T-helper 17 cell (primary cell): ENCODE data around the gene STAC3. TPM values are rescaled to one million over a fixed set of nuclear protein-coding genes. Genes with fewer than 3 reads are reported as not detected.

Source experiments
- ATAC-seq: fragments of 150-1000 bp; cut with Tn5 transposase; 2 replicates; pipeline ENCODE4 v1.10.0; 2021; ENCODE audit warnings: mild to moderate bottlenecking, moderate library complexity
- DNase-seq, 3 donors: peaks; one replicate each; pipeline versions ENCODE4 v3.0.0 to v3.0.0-alpha.2; 2020 to 2021
- H3K9me3 ChIP-seq: one replicate; pipeline ENCODE4 v1.7.0; 2013; ENCODE audit warnings: low read length, mild to moderate bottlenecking; ENCODE audit not compliant: control insufficient read depth, poor library complexity, severe bottlenecking
- H3K27ac Mint-ChIP-seq: one replicate; pipeline ENCODE4 v1.8.0; 2022; ENCODE audit warnings: mild to moderate bottlenecking, moderate library complexity, mixed read lengths
- H3K27me3 Mint-ChIP-seq: one replicate; pipeline ENCODE4 v1.8.0; 2022; ENCODE audit warnings: mixed read lengths
- H3K36me3 Mint-ChIP-seq: one replicate; pipeline ENCODE4 v1.8.0; 2022; ENCODE audit warnings: low read depth, mixed read lengths
- H3K4me1 Mint-ChIP-seq: one replicate; pipeline ENCODE4 v1.8.0; 2022; ENCODE audit warnings: mild to moderate bottlenecking, mixed read lengths
- H3K4me3 Mint-ChIP-seq: one replicate; pipeline ENCODE4 v1.8.0; 2022; ENCODE audit warnings: mild to moderate bottlenecking, moderate library complexity, mixed read lengths
- total RNA-seq, 4 donors: library from RNA in 2 of 4; stranded (reverse) in 2 of 4; gene quantifications; one replicate each; pipeline ENCODE4 v1.2.3 and lab custom pipeline; 2022 to 2026

STAC3 gene
- total RNA-seq, 2 donors from 2014 or later = 1.6 to 1.9 TPM

GRCh38 chr12:57236925-57237595 lies 13.9 kb downstream of the STAC3 start:
- DNase-seq (no peak), ATAC-seq (no peak)
- Mint-ChIP-seq H3K4me1 (peaks cover 54% of the 10 kb centered on the region), H3K27ac (no peak overlapping the region), H3K27me3 (peaks cover 63% of the 10 kb centered on the region), H3K36me3 (peaks cover 11% of the 10 kb centered on the region), H3K4me3 (peak overlapping the region; percentile 98)
- no peaks in the 10 kb centered on the region for H3K9me3 ChIP-seq

- peaks cover 47% of the 10 kb centered on the region for H3K4me1 Mint-ChIP-seq
- peaks cover 56% of the 10 kb centered on the region for H3K27me3 Mint-ChIP-seq
- H3K9me3 ChIP-seq = no peaks in the 10 kb centered on the region
- no peak overlapping the region for H3K27ac Mint-ChIP-seq
- H3K36me3 Mint-ChIP-seq = peaks cover 11% of the 10 kb centered on the region
- no peak for DNase-seq
- peak overlapping the region; percentile 36 for H3K4me3 Mint-ChIP-seq
- no peak for ATAC-seq
Measured at GRCh38 chr12:57236201-57236924, 14.6 kb downstream of the STAC3 start.

GRCh38 chr12:57235728-57236131 lies 15.3 kb downstream of the STAC3 start:
- no peak for DNase-seq
- Mint-ChIP-seq H3K27me3 (peaks cover 49% of the 10 kb centered on the region), H3K4me3 (no peak overlapping the region), H3K4me1 (peaks cover 45% of the 10 kb centered on the region), H3K36me3 (peaks cover 11% of the 10 kb centered on the region), H3K27ac (no peak overlapping the region)
- H3K9me3 ChIP-seq = no peaks in the 10 kb centered on the region
- ATAC-seq = no peak

GRCh38 chr12:57235017-57235727 lies 15.8 kb downstream of the STAC3 start:
- peaks cover 11% of the 10 kb centered on the region for H3K36me3 Mint-ChIP-seq
- H3K4me3 Mint-ChIP-seq = no peak overlapping the region
- H3K9me3 ChIP-seq = no peaks in the 10 kb centered on the region
- H3K27ac Mint-ChIP-seq = no peak overlapping the region
- peaks cover 45% of the 10 kb centered on the region for H3K4me1 Mint-ChIP-seq
- H3K27me3 Mint-ChIP-seq = peaks cover 44% of the 10 kb centered on the region
- no peak for DNase-seq
- no peak for ATAC-seq

GRCh38 chr12:57234571-57235016 lies 16.4 kb downstream of the STAC3 start:
- H3K27me3 Mint-ChIP-seq = peaks cover 38% of the 10 kb centered on the region
- no peak for ATAC-seq
- no peak overlapping the region for H3K4me3 Mint-ChIP-seq
- no peak for DNase-seq
- H3K9me3 ChIP-seq = no peaks in the 10 kb centered on the region
- peak overlapping the region; percentile 16 for H3K27ac Mint-ChIP-seq
- peaks cover 11% of the 10 kb centered on the region for H3K36me3 Mint-ChIP-seq
- peaks cover 46% of the 10 kb centered on the region for H3K4me1 Mint-ChIP-seq

GRCh38 chr12:57234233-57234570 lies 16.8 kb downstream of the STAC3 start:
- H3K27me3 Mint-ChIP-seq = peaks cover 34% of the 10 kb centered on the region

GRCh38 chr12:57233357-57234232 lies 17.4 kb downstream of the STAC3 start:
- H3K4me1 Mint-ChIP-seq = peaks cover 45% of the 10 kb centered on the region
- H3K4me3 Mint-ChIP-seq = no peak overlapping the region
- ATAC-seq (no peak), DNase-seq (peak in 1 of 3 donors; percentile 8)
- H3K27me3 Mint-ChIP-seq = peaks cover 28% of the 10 kb centered on the region
- H3K9me3 ChIP-seq = no peaks in the 10 kb centered on the region
- peak overlapping the region; percentile 16 for H3K27ac Mint-ChIP-seq
- H3K36me3 Mint-ChIP-seq = peaks cover 11% of the 10 kb centered on the region

More at GRCh38 chr12:57234233-57234570, 16.8 kb downstream of the STAC3 start:
- H3K4me1 Mint-ChIP-seq = peaks cover 46% of the 10 kb centered on the region
- DNase-seq (peak in 1 of 3 donors; percentile 6), ATAC-seq (no peak)
- H3K36me3 Mint-ChIP-seq = peaks cover 11% of the 10 kb centered on the region
- no peaks in the 10 kb centered on the region for H3K9me3 ChIP-seq
- no peak overlapping the region for H3K4me3 Mint-ChIP-seq
- H3K27ac Mint-ChIP-seq = peak overlapping the region; percentile 16

- DNase-seq (no peak), ATAC-seq (no peak)
- Mint-ChIP-seq H3K27me3 (peaks cover 17% of the 10 kb centered on the region), H3K27ac (no peak overlapping the region), H3K4me3 (no peak overlapping the region), H3K4me1 (peaks cover 39% of the 10 kb centered on the region), H3K36me3 (peaks cover 11% of the 10 kb centered on the region)
- H3K9me3 ChIP-seq = no peaks in the 10 kb centered on the region
Measured at GRCh38 chr12:57232156-57232756, 18.7 kb downstream of the STAC3 start.

GRCh38 chr12:57231276-57232021 lies 19.5 kb downstream of the STAC3 start:
- ATAC-seq = no peak
- no peak for DNase-seq
- H3K36me3 Mint-ChIP-seq = peaks cover 13% of the 10 kb centered on the region
- peaks cover 35% of the 10 kb centered on the region for H3K4me1 Mint-ChIP-seq
- H3K4me3 Mint-ChIP-seq = peak overlapping the region; percentile 95
- no peaks in the 10 kb centered on the region for H3K9me3 ChIP-seq
- no peak overlapping the region for H3K27ac Mint-ChIP-seq
- peaks cover 14% of the 10 kb centered on the region for H3K27me3 Mint-ChIP-seq

- H3K9me3 ChIP-seq = no peaks in the 10 kb centered on the region
- ATAC-seq (no peak), DNase-seq (no peak)
- Mint-ChIP-seq H3K27me3 (peaks cover 17% of the 10 kb centered on the region), H3K27ac (peak overlapping the region; percentile 87), H3K4me1 (peaks cover 40% of the 10 kb centered on the region), H3K36me3 (peaks cover 15% of the 10 kb centered on the region), H3K4me3 (peak overlapping the region; percentile 95)
Measured at GRCh38 chr12:57230381-57231155, 20.4 kb downstream of the STAC3 start.

GRCh38 chr12:57229634-57230380 lies 21.2 kb downstream of the STAC3 start, which contains the start of gene SHMT2:
Gene SHMT2 (plus strand): TSS chr12:57229711. CDS start chr12:57229779, 68 bp downstream.
- no peaks in the 10 kb centered on the region for H3K9me3 ChIP-seq
- DNase-seq = peak; percentile 79 to 82 (median 80)
- peaks cover 45% of the 10 kb centered on the region for H3K4me1 Mint-ChIP-seq
- H3K27ac Mint-ChIP-seq = peak within 1 kb of the TSS; percentile 87
- peaks cover 15% of the 10 kb centered on the region for H3K36me3 Mint-ChIP-seq
- peaks cover 21% of the 10 kb centered on the region for H3K27me3 Mint-ChIP-seq
- H3K4me3 Mint-ChIP-seq = peak within 1 kb of the TSS; percentile 95
- peak; percentile 66 for ATAC-seq
